SK-N-SH treated with all-trans-retinoic acid at 6 μM for 48 hours (cell line): ENCODE results near the gene KIF4A.

Source experiments
- ATAC-seq: fragments of 200-7000 bp; cut with Tn5 transposase; 3 replicates; pipeline ENCODE4 v1.9.1; 2020; ENCODE audit warnings: mild to moderate bottlenecking, moderate library complexity
- ARNTL ChIP-seq: fragments of 450-650 bp; formaldehyde crosslinking; IDR thresholded peaks from 2 replicates; pipeline ENCODE4 v1.5.0; 2020; ENCODE audit warnings: low read depth, mild to moderate bottlenecking, moderate library complexity, borderline replicate concordance
- BACH2 ChIP-seq: fragments of 250-450 bp; sonication (Bioruptor Pico); IDR thresholded peaks from 2 replicates; pipeline ENCODE4 v1.9.0; 2021; ENCODE audit warnings: mild to moderate bottlenecking, borderline replicate concordance
- CSRNP3 ChIP-seq: fragments of 250-450 bp; sonication (Bioruptor Pico); IDR thresholded peaks from 2 replicates; pipeline ENCODE4 v1.5.1; 2021; ENCODE audit warnings: mild to moderate bottlenecking, moderate library complexity
- ESRRG ChIP-seq: fragments of 250-450 bp; sonication (Bioruptor Pico); IDR thresholded peaks from 2 replicates; pipeline ENCODE4 v1.6.1; 2021; ENCODE audit warnings: mild to moderate bottlenecking
- GLIS3 ChIP-seq: fragments of 250-450 bp; sonication (Bioruptor Pico); IDR thresholded peaks from 2 replicates; pipeline ENCODE4 v1.5.0; 2020; ENCODE audit warnings: mild to moderate bottlenecking, moderate library complexity
- ISL1 ChIP-seq: fragments of 250-450 bp; sonication (Bioruptor Pico); IDR thresholded peaks from 2 replicates; pipeline ENCODE4 v2.1.2; 2022; ENCODE audit warnings: mild to moderate bottlenecking, moderate library complexity
- PPARA ChIP-seq: fragments of 250-450 bp; sonication (Bioruptor Pico); IDR thresholded peaks from 2 replicates; pipeline ENCODE4 v1.5.0; 2020; ENCODE audit warnings: mild to moderate bottlenecking, borderline replicate concordance
- RARB ChIP-seq: fragments of 250-450 bp; sonication (Bioruptor Pico); IDR thresholded peaks from 2 replicates; pipeline ENCODE4 v1.8.0; 2021; ENCODE audit warnings: mild to moderate bottlenecking, moderate library complexity
- TCF4 ChIP-seq: fragments of 250-450 bp; sonication (Bioruptor Pico); IDR thresholded peaks from 2 replicates; pipeline ENCODE4 v1.8.0; 2021; ENCODE audit warnings: mild to moderate bottlenecking, moderate library complexity, borderline replicate concordance
- TOX ChIP-seq: fragments of 250-450 bp; sonication (Bioruptor Pico); IDR thresholded peaks from 2 replicates; pipeline ENCODE4 v1.8.0; 2021; ENCODE audit warnings: mild to moderate bottlenecking, moderate library complexity, borderline replicate concordance
- TSHZ2 ChIP-seq: fragments of 250-450 bp; sonication (Bioruptor Pico); IDR thresholded peaks from 2 replicates; pipeline ENCODE4 v1.5.0; 2020; ENCODE audit warnings: mild to moderate bottlenecking, moderate library complexity
- ZC3H10 ChIP-seq: fragments of 250-450 bp; sonication (Bioruptor Pico); IDR thresholded peaks from 2 replicates; pipeline ENCODE4 v1.5.1; 2021; ENCODE audit warnings: mild to moderate bottlenecking, moderate library complexity
- ZFP3 ChIP-seq: fragments of 250-450 bp; sonication (Bioruptor Pico); IDR thresholded peaks from 2 replicates; pipeline ENCODE4 v1.5.0; 2020; ENCODE audit warnings: mild to moderate bottlenecking, moderate library complexity
- ZFP30 ChIP-seq: fragments of 450-650 bp; formaldehyde crosslinking; IDR thresholded peaks from 2 replicates; pipeline ENCODE4 v1.5.0; 2022; ENCODE audit warnings: mild to moderate bottlenecking, moderate library complexity
- ZNF565 ChIP-seq: fragments of 450-650 bp; formaldehyde crosslinking; conservative IDR thresholded peaks from 2 replicates; pipeline ENCODE4 v1.5.0; 2020; ENCODE audit warnings: low read depth, mild to moderate bottlenecking, moderate library complexity
- ZNF70 ChIP-seq: fragments of 450-650 bp; formaldehyde crosslinking; IDR thresholded peaks from 2 replicates; pipeline ENCODE4 v1.5.0; 2020; ENCODE audit warnings: mild to moderate bottlenecking, moderate library complexity
- ZNF8 ChIP-seq: fragments of 450-650 bp; formaldehyde crosslinking; IDR thresholded peaks from 2 replicates; pipeline ENCODE4 v1.5.0; 2020; ENCODE audit warnings: mild to moderate bottlenecking, moderate library complexity
- TF ChIP-seq, protein P1 (sequence below): fragments of 250-450 bp; sonication (Bioruptor Pico); IDR thresholded peaks from 2 replicates; pipeline ENCODE4 v1.5.1; 2020; ENCODE audit warnings: low read depth, mild to moderate bottlenecking, moderate library complexity
- TF ChIP-seq, protein P2 (sequence below): fragments of 250-450 bp; sonication (Bioruptor Pico); IDR thresholded peaks from 2 replicates; pipeline ENCODE4 v1.8.0; 2020; ENCODE audit warnings: mild to moderate bottlenecking, moderate library complexity, borderline replicate concordance
- TF ChIP-seq, protein P3 (sequence below): fragments of 250-450 bp; sonication (Bioruptor Pico); IDR thresholded peaks from 2 replicates; pipeline ENCODE4 v1.8.0; 2021; ENCODE audit warnings: low read depth, mild to moderate bottlenecking, moderate library complexity, borderline replicate concordance

The KIF4A gene

DNA sequence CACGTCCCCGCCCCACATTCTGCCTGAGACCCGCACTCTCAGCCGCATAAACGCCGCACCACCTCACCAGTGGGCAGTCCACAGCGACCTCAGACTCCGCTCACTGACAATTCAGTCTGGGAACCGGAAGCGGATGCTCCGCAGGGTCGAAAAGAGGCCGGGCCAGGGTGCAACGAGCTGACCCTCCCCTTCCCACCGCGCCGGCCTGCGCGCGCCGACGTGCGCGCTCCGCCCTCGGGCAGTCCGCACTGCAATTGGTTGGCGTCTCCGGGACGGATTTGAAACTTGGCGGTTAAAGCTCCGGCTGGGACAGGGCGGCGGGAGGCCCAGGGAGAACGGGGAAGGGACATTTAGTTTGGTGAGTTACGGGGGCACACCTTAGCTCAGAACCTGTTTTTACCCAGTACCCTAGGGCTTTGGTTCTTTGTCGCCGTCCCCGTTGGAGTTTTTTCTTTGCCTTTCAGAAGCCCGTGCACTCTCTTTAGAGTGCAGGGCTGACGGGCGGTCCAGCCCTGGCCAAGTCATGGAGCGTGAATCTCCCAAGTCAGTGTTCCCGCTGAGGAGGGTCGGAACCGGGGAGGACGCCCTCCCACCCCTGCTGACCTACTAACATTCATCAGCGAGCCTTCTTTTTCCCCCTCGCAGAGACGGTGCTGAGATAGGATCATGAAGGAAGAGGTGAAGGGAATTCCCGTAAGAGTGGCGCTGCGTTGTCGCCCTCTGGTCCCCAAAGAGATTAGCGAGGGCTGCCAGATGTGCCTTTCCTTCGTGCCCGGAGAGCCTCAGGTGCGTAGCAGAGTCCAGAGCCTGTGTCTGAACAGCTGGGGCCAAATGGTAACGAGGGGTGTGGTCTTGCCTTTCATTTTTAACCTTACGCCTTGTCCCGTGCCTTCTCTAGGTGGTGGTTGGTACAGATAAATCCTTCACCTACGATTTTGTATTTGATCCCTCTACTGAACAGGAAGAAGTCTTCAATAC is at the start of gene KIF4A, which contains the start of gene PDZD11:
KIF4A (plus strand) TSS at position 312 of the 978 bp plus-strand sequence; CDS start at position 667, 355 bp downstream.
PDZD11 (minus strand) TSS at position 135 of the 978 bp plus-strand sequence. CDS start 586 bp downstream, outside the sequence.
- ATAC-seq, result peak; percentile 98
- no peak for TF ChIP-seq RARB (CRISPR knock-in tag)
- no peak for TF ChIP-seq ZC3H10 (CRISPR knock-in tag)
- TF ChIP-seq TSHZ2 (CRISPR knock-in tag), result no peak
- TF ChIP-seq, protein P1, sequence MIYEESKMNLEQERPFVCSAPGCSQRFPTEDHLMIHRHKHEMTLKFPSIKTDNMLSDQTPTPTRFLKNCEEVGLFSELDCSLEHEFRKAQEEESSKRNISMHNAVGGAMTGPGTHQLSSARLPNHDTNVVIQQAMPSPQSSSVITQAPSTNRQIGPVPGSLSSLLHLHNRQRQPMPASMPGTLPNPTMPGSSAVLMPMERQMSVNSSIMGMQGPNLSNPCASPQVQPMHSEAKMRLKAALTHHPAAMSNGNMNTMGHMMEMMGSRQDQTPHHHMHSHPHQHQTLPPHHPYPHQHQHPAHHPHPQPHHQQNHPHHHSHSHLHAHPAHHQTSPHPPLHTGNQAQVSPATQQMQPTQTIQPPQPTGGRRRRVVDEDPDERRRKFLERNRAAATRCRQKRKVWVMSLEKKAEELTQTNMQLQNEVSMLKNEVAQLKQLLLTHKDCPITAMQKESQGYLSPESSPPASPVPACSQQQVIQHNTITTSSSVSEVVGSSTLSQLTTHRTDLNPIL (CRISPR knock-in tag), result no peak
- TF ChIP-seq GLIS3 (CRISPR knock-in tag), result no peak
- no peak for TF ChIP-seq BACH2 (CRISPR knock-in tag)
- 0 out of 2 replicates have a peak, but pooled peaks have one; percentile 1 for TF ChIP-seq ZNF70 (CRISPR knock-in tag)

DNA sequence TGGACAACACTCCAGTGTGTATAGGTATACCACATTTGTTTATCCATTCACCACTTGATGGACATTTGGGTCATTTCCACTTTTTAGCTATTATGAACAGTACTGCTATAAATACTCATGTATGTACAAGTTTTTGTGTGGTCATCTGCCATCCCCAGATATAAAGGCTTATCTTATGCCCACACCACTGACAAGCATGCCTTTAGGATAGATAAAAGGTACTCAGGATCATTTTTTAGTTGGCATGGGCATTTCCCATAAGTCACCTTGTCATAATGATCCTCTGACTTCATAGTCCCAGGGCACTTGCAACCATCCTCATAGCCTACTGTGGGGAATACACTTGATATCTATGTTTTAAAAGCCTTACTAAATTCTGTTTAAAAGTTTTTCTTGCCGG is 49.2 kb upstream of the KIF4A start:
- ATAC-seq, result no peak
- TF ChIP-seq ISL1 (CRISPR knock-in tag), result no peak
- TF ChIP-seq, protein P2, sequence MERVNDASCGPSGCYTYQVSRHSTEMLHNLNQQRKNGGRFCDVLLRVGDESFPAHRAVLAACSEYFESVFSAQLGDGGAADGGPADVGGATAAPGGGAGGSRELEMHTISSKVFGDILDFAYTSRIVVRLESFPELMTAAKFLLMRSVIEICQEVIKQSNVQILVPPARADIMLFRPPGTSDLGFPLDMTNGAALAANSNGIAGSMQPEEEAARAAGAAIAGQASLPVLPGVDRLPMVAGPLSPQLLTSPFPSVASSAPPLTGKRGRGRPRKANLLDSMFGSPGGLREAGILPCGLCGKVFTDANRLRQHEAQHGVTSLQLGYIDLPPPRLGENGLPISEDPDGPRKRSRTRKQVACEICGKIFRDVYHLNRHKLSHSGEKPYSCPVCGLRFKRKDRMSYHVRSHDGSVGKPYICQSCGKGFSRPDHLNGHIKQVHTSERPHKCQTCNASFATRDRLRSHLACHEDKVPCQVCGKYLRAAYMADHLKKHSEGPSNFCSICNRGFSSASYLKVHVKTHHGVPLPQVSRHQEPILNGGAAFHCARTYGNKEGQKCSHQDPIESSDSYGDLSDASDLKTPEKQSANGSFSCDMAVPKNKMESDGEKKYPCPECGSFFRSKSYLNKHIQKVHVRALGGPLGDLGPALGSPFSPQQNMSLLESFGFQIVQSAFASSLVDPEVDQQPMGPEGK (CRISPR knock-in tag), result no peak
- no peak for TF ChIP-seq ARNTL (CRISPR knock-in tag)
- TF ChIP-seq, protein P3, sequence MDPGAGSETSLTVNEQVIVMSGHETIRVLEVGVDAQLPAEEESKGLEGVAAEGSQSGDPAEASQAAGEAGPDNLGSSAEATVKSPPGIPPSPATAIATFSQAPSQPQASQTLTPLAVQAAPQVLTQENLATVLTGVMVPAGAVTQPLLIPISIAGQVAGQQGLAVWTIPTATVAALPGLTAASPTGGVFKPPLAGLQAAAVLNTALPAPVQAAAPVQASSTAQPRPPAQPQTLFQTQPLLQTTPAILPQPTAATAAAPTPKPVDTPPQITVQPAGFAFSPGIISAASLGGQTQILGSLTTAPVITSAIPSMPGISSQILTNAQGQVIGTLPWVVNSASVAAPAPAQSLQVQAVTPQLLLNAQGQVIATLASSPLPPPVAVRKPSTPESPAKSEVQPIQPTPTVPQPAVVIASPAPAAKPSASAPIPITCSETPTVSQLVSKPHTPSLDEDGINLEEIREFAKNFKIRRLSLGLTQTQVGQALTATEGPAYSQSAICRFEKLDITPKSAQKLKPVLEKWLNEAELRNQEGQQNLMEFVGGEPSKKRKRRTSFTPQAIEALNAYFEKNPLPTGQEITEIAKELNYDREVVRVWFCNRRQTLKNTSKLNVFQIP (CRISPR knock-in tag), result no peak
- no peak for TF ChIP-seq ZFP3
- no peak for TF ChIP-seq PPARA (CRISPR knock-in tag)
- no peak for TF ChIP-seq ESRRG (CRISPR knock-in tag)
- TF ChIP-seq, protein P1 (CRISPR knock-in tag), result no peak
- TF ChIP-seq TOX (CRISPR knock-in tag), result no peak
- TF ChIP-seq ZFP30, result no peak
- no peak for TF ChIP-seq TSHZ2 (CRISPR knock-in tag)
- no peak for TF ChIP-seq TCF4 (CRISPR knock-in tag)
- no peak for TF ChIP-seq ZNF565 (CRISPR knock-in tag)
- TF ChIP-seq ZNF8 (CRISPR knock-in tag), result no peak
- no peak for TF ChIP-seq CSRNP3 (CRISPR knock-in tag)
- no peak for TF ChIP-seq ZNF70 (CRISPR knock-in tag)
